Measurements from ENCODE around the gene UBE2D3.
"Not testable (repeated sequence)": the region's sequence is repeated elsewhere in the genome, so short reads cannot be mapped to it uniquely, and the experiment has no call there.

UBE2D3 gene

DNA sequence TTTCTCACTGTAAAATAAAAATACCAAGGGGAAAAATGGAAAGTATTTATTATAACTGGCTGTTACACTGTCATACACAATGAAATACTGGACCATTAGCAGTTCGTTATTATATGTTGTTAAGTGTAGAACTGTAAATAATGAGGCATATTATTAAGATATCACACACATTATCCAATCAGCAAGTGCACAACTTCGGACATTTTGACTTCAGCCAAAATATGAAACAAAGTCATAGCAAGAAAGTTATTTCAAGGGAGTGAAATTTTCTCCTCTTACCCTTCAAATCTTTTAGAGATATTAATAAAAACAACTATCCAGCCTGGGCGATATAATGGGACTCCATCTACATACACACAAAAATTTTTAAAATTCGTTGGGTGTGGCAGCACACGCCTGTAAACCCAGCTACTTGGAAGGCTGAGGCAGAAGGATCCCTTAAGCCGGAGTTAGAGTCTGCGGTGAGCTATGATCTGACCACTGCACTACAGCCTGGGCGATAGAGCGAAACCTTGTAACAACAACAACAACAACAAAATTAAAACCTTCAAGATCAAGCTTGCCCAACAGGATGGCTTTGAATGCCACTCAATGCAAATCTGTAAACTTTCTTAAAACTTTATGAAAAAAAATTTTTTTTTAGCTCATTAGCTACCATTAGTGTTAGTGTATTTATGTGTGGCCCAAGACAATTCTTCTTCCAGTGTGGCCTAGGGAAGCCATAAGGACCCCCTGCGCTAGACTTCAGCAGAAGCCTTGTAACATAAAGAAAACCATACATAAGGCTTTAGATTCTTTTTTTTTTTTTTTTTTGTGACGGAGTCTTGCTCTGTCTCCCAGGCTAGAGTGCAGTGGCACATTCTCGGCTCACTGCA, 40.2 kb upstream of the UBE2D3 start:
- Histone ChIP-seq H3K4me2 (ENCODE audit: low read depth, low read length) (peak overlapping the region; percentile 71), H3K36me3 (replicated peaks; ENCODE audit: insufficient read depth, low read length) (no peaks in the 10 kb centered on the region), H3K9me3 (replicated peaks; ENCODE audit: insufficient read depth, low read length) (no peaks in the 10 kb centered on the region), H3K4me3 (ENCODE audit: low read length) (peak overlapping the region; percentile 65), H3K27me3 (replicated peaks; ENCODE audit: insufficient read depth, low read length) (no peaks in the 10 kb centered on the region), H4K20me1 (ENCODE audit: insufficient read depth, low read length) (no peaks in the 10 kb centered on the region), H3K79me2 (ENCODE audit: low read length) (peaks cover 71% of the 10 kb centered on the region), H3K9ac (ENCODE audit: low read length) (peak overlapping the region; percentile 88; the same call in 1 of the 2 replicates), H3K4me1 (ENCODE audit: low read length) (peaks cover 20% of the 10 kb centered on the region; the same call in 1 of the 2 replicates), H3F3A (ENCODE audit: insufficient read depth, low read length) (peaks cover 25% of the 10 kb centered on the region), H2AFZ (ENCODE audit: low read length) (0 out of 2 replicates have a peak overlapping the region, but pooled peaks have one; percentile 60), H3K27ac (ENCODE audit: low read length) (peak overlapping the region; percentile 97; the same call in 1 of the 2 replicates), H3K9me2 (replicated peaks; ENCODE audit: insufficient read depth, low read length) (no peaks in the 10 kb centered on the region)
- peak; percentile 32 for DNase-seq
- TF ChIP-seq EZH2phosphoT487 (IDR thresholded peaks at IDR 0.05; ENCODE audit: low read length) (no peak), EZH2 (optimal IDR thresholded peaks at IDR 0.05; ENCODE audit: low read depth, low read length) (no peak)
- TF ChIP-seq, protein P1, sequence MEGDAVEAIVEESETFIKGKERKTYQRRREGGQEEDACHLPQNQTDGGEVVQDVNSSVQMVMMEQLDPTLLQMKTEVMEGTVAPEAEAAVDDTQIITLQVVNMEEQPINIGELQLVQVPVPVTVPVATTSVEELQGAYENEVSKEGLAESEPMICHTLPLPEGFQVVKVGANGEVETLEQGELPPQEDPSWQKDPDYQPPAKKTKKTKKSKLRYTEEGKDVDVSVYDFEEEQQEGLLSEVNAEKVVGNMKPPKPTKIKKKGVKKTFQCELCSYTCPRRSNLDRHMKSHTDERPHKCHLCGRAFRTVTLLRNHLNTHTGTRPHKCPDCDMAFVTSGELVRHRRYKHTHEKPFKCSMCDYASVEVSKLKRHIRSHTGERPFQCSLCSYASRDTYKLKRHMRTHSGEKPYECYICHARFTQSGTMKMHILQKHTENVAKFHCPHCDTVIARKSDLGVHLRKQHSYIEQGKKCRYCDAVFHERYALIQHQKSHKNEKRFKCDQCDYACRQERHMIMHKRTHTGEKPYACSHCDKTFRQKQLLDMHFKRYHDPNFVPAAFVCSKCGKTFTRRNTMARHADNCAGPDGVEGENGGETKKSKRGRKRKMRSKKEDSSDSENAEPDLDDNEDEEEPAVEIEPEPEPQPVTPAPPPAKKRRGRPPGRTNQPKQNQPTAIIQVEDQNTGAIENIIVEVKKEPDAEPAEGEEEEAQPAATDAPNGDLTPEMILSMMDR (IDR thresholded peaks at IDR 0.05; ENCODE audit: low read length), result no peak

DNA sequence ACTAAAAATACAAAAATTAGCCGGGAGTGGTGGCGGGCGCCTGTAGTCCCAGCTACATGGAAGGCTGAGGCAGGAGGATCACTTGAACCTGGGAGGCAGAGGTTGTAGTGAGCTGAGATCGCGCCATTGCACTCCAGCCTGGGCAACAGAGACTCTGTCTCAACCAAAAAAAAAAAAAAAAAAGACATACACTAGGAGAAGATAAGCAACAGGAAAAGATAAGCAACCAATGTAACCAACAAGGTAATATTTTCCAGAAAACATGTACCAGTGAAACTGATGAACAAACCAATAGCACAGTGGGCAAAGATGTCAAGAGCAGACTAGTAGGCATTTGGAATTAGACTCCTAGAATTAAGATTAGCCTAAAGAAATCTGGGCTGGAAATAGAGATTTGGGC, 38.0 kb upstream of the UBE2D3 start:
- H3K79me2 ChIP-seq (ENCODE audit: low read length), result peaks cover 50% of the 10 kb centered on the region
- not testable (repeated sequence) for H3K27me3 ChIP-seq (replicated peaks; ENCODE audit: insufficient read depth, low read length); H3K9me2 ChIP-seq (replicated peaks; ENCODE audit: insufficient read depth, low read length); H3K27ac ChIP-seq (ENCODE audit: low read length); H3K9ac ChIP-seq (ENCODE audit: low read length); H4K20me1 ChIP-seq (ENCODE audit: insufficient read depth, low read length); H3K4me1 ChIP-seq (ENCODE audit: low read length); H3K9me3 ChIP-seq (replicated peaks; ENCODE audit: insufficient read depth, low read length); H3K4me3 ChIP-seq (ENCODE audit: low read length); H3K4me2 ChIP-seq (ENCODE audit: low read depth, low read length); H3K36me3 ChIP-seq (replicated peaks; ENCODE audit: insufficient read depth, low read length); DNase-seq; H2AFZ ChIP-seq (ENCODE audit: low read length)
- peaks cover 21% of the 10 kb centered on the region for H3F3A ChIP-seq (ENCODE audit: insufficient read depth, low read length)

DNA sequence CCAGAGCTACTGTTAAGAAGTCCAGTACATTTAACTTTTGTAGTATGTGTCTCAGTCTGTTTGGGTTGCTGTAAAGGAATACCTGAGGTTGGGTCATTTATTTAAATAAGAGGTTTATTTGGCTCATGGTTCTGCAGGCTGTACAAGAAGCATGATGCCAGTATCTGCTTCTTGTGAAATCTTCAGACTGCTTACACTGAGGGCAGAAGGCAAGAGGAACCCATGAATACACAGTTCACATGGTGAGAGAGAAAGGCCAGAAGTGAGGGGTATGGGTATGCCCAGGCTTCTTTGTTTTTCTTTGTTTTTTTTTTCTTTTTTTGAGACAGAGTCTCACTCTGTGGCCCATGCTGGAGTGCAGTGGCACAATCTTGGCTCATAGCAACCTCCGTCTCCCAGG, 35.4 kb upstream of the UBE2D3 start:
- Histone ChIP-seq H3K4me3 (ENCODE audit: low read length) (no peak overlapping the region), H4K20me1 (ENCODE audit: insufficient read depth, low read length) (no peaks in the 10 kb centered on the region), H3K4me1 (ENCODE audit: low read length) (peaks cover 7% of the 10 kb centered on the region; the same call in 1 of the 2 replicates), H3K79me2 (ENCODE audit: low read length) (peaks cover 36% of the 10 kb centered on the region), H3K9me3 (replicated peaks; ENCODE audit: insufficient read depth, low read length) (no peaks in the 10 kb centered on the region), H3K9me2 (replicated peaks; ENCODE audit: insufficient read depth, low read length) (no peaks in the 10 kb centered on the region), H3K36me3 (replicated peaks; ENCODE audit: insufficient read depth, low read length) (no peaks in the 10 kb centered on the region), H3F3A (ENCODE audit: insufficient read depth, low read length) (peaks cover 3% of the 10 kb centered on the region; the same call in 1 of the 2 replicates), H3K4me2 (ENCODE audit: low read depth, low read length) (no peak overlapping the region), H3K9ac (ENCODE audit: low read length) (no peak overlapping the region), H3K27ac (ENCODE audit: low read length) (no peak overlapping the region), H2AFZ (ENCODE audit: low read length) (no peak overlapping the region), H3K27me3 (replicated peaks; ENCODE audit: insufficient read depth, low read length) (no peaks in the 10 kb centered on the region)
- DNase-seq, result no peak
- TF ChIP-seq EZH2phosphoT487 (IDR thresholded peaks at IDR 0.05; ENCODE audit: low read length) (no peak), EZH2 (optimal IDR thresholded peaks at IDR 0.05; ENCODE audit: low read depth, low read length) (no peak)
- TF ChIP-seq, protein P1 (IDR thresholded peaks at IDR 0.05; ENCODE audit: low read length), result no peak

DNA sequence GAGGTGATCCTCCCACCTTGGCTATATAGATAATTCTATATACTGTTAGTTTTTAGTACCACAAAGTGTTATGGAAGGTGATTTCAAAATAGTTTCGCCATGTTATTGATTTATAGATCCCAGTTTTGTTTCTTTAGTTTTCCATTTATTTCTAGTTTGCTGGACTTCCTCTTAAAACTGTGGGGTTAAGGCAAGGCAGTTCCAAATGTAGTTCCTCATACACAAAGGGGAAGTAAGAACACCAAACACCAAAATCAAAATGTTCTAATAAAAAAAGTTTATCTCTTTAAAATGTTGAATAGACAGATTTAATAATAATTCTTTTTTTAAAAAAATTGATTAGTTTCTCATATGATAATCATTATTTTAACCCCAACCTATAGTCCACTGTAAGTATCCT, 34.7 kb upstream of the UBE2D3 start:
- TF ChIP-seq EZH2phosphoT487 (IDR thresholded peaks at IDR 0.05; ENCODE audit: low read length), result no peak
- TF ChIP-seq, protein P1 (IDR thresholded peaks at IDR 0.05; ENCODE audit: low read length), result no peak
- no peak for TF ChIP-seq EZH2 (optimal IDR thresholded peaks at IDR 0.05; ENCODE audit: low read depth, low read length)
- H3K79me2 ChIP-seq (ENCODE audit: low read length), result peaks cover 29% of the 10 kb centered on the region
- no peak for DNase-seq

More for the DNA sequence above, 34.7 kb upstream of the UBE2D3 start:
- Histone ChIP-seq H3K9ac (ENCODE audit: low read length) (no peak overlapping the region), H3K27ac (ENCODE audit: low read length) (no peak overlapping the region), H3K4me2 (ENCODE audit: low read depth, low read length) (no peak overlapping the region), H3K36me3 (replicated peaks; ENCODE audit: insufficient read depth, low read length) (no peaks in the 10 kb centered on the region), H3K9me2 (replicated peaks; ENCODE audit: insufficient read depth, low read length) (no peaks in the 10 kb centered on the region), H4K20me1 (ENCODE audit: insufficient read depth, low read length) (no peaks in the 10 kb centered on the region), H3K9me3 (replicated peaks; ENCODE audit: insufficient read depth, low read length) (no peaks in the 10 kb centered on the region), H3K4me3 (ENCODE audit: low read length) (no peak overlapping the region), H3F3A (ENCODE audit: insufficient read depth, low read length) (no peaks in the 10 kb centered on the region), H3K4me1 (ENCODE audit: low read length) (peaks cover under 1% of the 10 kb centered on the region; the same call in 1 of the 2 replicates), H2AFZ (ENCODE audit: low read length) (no peak overlapping the region), H3K27me3 (replicated peaks; ENCODE audit: insufficient read depth, low read length) (no peaks in the 10 kb centered on the region)
